DND-41 (cell line): ENCODE data around the gene RHOB.

ENCODE experiments used
- EZH2 ChIP-seq: IDR thresholded peaks from 3 replicates; pipeline ENCODE4 v1.6.1; 2012; ENCODE audit warnings: borderline replicate concordance, low read depth, mild to moderate bottlenecking, moderate library complexity, low read length, inconsistent platforms; ENCODE audit not compliant: severe bottlenecking
- TF ChIP-seq, protein P1 (sequence below): IDR thresholded peaks from 2 replicates; pipeline ENCODE4 v1.5.1; 2012; ENCODE audit warnings: borderline replicate concordance, low read length, moderate library complexity, mild to moderate bottlenecking; ENCODE audit not compliant: poor library complexity, severe bottlenecking; ENCODE audit errors: extremely low read depth

DNA sequence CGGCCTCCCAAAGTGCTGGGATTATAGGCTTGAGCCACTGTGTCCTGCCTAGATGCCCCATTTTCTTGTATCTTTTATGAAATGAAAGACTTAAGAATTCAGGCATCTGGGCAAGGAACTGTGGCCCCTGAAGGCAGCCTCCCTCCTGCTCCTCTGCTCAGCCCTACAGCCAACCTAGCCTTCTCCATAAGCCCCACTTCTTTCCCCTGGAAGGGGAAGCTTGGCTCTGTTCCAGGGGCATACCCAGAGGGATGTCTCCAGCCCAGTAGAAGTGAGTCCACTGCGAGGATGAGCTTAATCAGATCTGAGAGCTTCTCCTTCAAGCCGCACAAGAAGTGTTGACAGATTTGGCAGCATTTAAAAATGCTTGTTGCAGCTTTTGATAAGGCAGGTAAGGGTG is 39.7 kb downstream of the RHOB start:
- TF ChIP-seq, protein P1, sequence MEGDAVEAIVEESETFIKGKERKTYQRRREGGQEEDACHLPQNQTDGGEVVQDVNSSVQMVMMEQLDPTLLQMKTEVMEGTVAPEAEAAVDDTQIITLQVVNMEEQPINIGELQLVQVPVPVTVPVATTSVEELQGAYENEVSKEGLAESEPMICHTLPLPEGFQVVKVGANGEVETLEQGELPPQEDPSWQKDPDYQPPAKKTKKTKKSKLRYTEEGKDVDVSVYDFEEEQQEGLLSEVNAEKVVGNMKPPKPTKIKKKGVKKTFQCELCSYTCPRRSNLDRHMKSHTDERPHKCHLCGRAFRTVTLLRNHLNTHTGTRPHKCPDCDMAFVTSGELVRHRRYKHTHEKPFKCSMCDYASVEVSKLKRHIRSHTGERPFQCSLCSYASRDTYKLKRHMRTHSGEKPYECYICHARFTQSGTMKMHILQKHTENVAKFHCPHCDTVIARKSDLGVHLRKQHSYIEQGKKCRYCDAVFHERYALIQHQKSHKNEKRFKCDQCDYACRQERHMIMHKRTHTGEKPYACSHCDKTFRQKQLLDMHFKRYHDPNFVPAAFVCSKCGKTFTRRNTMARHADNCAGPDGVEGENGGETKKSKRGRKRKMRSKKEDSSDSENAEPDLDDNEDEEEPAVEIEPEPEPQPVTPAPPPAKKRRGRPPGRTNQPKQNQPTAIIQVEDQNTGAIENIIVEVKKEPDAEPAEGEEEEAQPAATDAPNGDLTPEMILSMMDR, result no peak
- TF ChIP-seq EZH2, result no peak
